ENCODE results near the gene STK11. TPM values are rescaled to one million over a fixed set of nuclear protein-coding genes. Genes with fewer than 3 reads are reported as not detected.

Gene STK11
- total RNA-seq, 1 donor from 2014 or later, result 27.4 TPM

GRCh38 chr19:1256646-1257474 lies 51.3 kb downstream of the STK11 start:
- no peak for TF ChIP-seq CTCF (IDR thresholded peaks at IDR 0.05)
- no peak for TF ChIP-seq EZH2 (IDR thresholded peaks at IDR 0.05)
- TF ChIP-seq EZH2phosphoT487 (IDR thresholded peaks at IDR 0.05), result no peak
- Histone ChIP-seq H4K20me1 (ENCODE audit: low read depth) (peaks cover 87% of the 10 kb centered on the region), H3K4me1 (peaks cover 43% of the 10 kb centered on the region), H3K79me2 (ENCODE audit: low read depth) (peaks cover 63% of the 10 kb centered on the region), H3K4me2 (no peak overlapping the region), H3K4me3 (no peak overlapping the region), H3F3A (ENCODE audit: low read depth) (peaks cover 85% of the 10 kb centered on the region), H3K9me3 (ENCODE audit: low read depth) (no peaks in the 10 kb centered on the region), H3K9ac (no peak overlapping the region), H3K27me3 (no peaks in the 10 kb centered on the region), H3K27ac (peak overlapping the region; percentile 72), H3K36me3 (no peaks in the 10 kb centered on the region), H2AFZ (replicated peaks) (no peak overlapping the region)
- Mint-ChIP-seq H3K27me3 (ENCODE audit: insufficient read depth, low read depth) (peaks cover 12% of the 10 kb centered on the region), H3K9me3 (no peaks in the 10 kb centered on the region), H3K36me3 (peaks cover 11% of the 10 kb centered on the region), H3K4me3 (no peak overlapping the region), H3K27ac (no peak overlapping the region), H3K4me1 (peaks cover 39% of the 10 kb centered on the region)
- DNase-seq (ENCODE audit: low spot score), result no peak

GRCh38 chr19:1257475-1258162 lies 52.0 kb downstream of the STK11 start:
- peaks cover 61% of the 10 kb centered on the region for H3K79me2 ChIP-seq (ENCODE audit: low read depth)
- H2AFZ ChIP-seq (replicated peaks), result no peak overlapping the region
- H3K9me3 ChIP-seq (ENCODE audit: low read depth), result no peaks in the 10 kb centered on the region
- no peak for TF ChIP-seq EZH2phosphoT487 (IDR thresholded peaks at IDR 0.05)
- TF ChIP-seq EZH2 (IDR thresholded peaks at IDR 0.05), result no peak
- no peak for TF ChIP-seq CTCF (IDR thresholded peaks at IDR 0.05)
- no peak overlapping the region for H3K4me3 ChIP-seq
- H3K27me3 ChIP-seq, result no peaks in the 10 kb centered on the region
- peaks cover 43% of the 10 kb centered on the region for H3K4me1 ChIP-seq
- H3K27ac ChIP-seq, result peak overlapping the region; percentile 85
- H3K4me2 ChIP-seq, result no peak overlapping the region
- H3K4me3 Mint-ChIP-seq, result peak overlapping the region; percentile 63
- no peaks in the 10 kb centered on the region for H3K36me3 ChIP-seq
- H3K27ac Mint-ChIP-seq, result no peak overlapping the region
- H4K20me1 ChIP-seq (ENCODE audit: low read depth), result peaks cover 79% of the 10 kb centered on the region
- H3K9me3 Mint-ChIP-seq, result no peaks in the 10 kb centered on the region
- peaks cover 43% of the 10 kb centered on the region for H3K4me1 Mint-ChIP-seq
- H3K9ac ChIP-seq, result no peak overlapping the region
- peaks cover 11% of the 10 kb centered on the region for H3K36me3 Mint-ChIP-seq
- no peak for DNase-seq (ENCODE audit: low spot score)
- peaks cover 87% of the 10 kb centered on the region for H3F3A ChIP-seq (ENCODE audit: low read depth)
- peaks cover 12% of the 10 kb centered on the region for H3K27me3 Mint-ChIP-seq (ENCODE audit: insufficient read depth, low read depth)

- H3K27ac Mint-ChIP-seq, result no peak overlapping the region
- Histone ChIP-seq H3K9me3 (ENCODE audit: low read depth) (no peaks in the 10 kb centered on the region), H3K4me3 (no peak overlapping the region), H3F3A (ENCODE audit: low read depth) (peaks cover 86% of the 10 kb centered on the region), H3K9ac (no peak overlapping the region), H4K20me1 (ENCODE audit: low read depth) (peaks cover 74% of the 10 kb centered on the region), H3K4me1 (peaks cover 41% of the 10 kb centered on the region), H3K36me3 (no peaks in the 10 kb centered on the region), H3K4me2 (no peak overlapping the region), H3K79me2 (ENCODE audit: low read depth) (peaks cover 56% of the 10 kb centered on the region), H2AFZ (replicated peaks) (no peak overlapping the region), H3K27ac (peak overlapping the region; percentile 85), H3K27me3 (no peaks in the 10 kb centered on the region)
- H3K9me3 Mint-ChIP-seq, result no peaks in the 10 kb centered on the region
- no peak for DNase-seq (ENCODE audit: low spot score)
- H3K4me1 Mint-ChIP-seq, result peaks cover 49% of the 10 kb centered on the region
- H3K36me3 Mint-ChIP-seq, result peaks cover 11% of the 10 kb centered on the region
- peaks cover 12% of the 10 kb centered on the region for H3K27me3 Mint-ChIP-seq (ENCODE audit: insufficient read depth, low read depth)
- TF ChIP-seq EZH2 (IDR thresholded peaks at IDR 0.05) (no peak), EZH2phosphoT487 (IDR thresholded peaks at IDR 0.05) (no peak), CTCF (IDR thresholded peaks at IDR 0.05) (no peak)
- H3K4me3 Mint-ChIP-seq, result peak overlapping the region; percentile 57
These were observed 52.5 kb downstream of the STK11 start for GRCh38 chr19:1258163-1258492.
